ENCODE measurements around the gene CCT7. TPM values are rescaled to one million over a fixed set of nuclear protein-coding genes. Genes with fewer than 3 reads are reported as not detected.

The CCT7 gene
- total and polyA plus RNA-seq, 2 experiments from 2014 or later: 287 to 642 TPM

DNA sequence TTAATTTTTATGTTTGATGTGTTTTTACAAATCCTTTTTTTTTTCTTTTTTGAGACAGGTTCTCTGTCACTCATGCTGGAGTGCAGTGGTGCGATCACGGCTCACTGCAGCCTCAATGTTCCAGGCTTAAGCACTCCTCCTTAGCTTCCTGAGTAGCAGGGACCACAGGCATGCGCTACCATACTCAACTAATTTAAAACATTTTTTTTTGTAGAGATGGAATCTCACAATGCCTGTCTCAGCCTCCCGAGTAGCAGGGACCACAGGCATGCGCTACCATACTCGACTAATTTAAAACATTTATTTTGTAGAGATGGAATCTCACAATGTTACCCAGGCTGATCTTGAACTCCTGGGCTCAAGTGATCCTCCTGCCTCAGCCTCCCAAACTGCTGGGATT is 28.5 kb upstream of the CCT7 start:
- Histone ChIP-seq H3K4me2 (no peak overlapping the region), H3K27me3 (ENCODE audit: insufficient read depth) (peaks cover 59% of the 10 kb centered on the region), H2AFZ (no peak overlapping the region), H3K36me3 (ENCODE audit: insufficient read depth) (no peaks in the 10 kb centered on the region), H3K4me3 (no peak overlapping the region), H3K4me1 (ENCODE audit: insufficient read depth) (no peaks in the 10 kb centered on the region), H3K9me2 (ENCODE audit: insufficient read depth) (no peaks in the 10 kb centered on the region), H4K20me1 (replicated peaks; ENCODE audit: insufficient read depth) (no peaks in the 10 kb centered on the region), H3K27ac (ENCODE audit: low read depth) (no peak overlapping the region), H3F3A (replicated peaks; ENCODE audit: low read depth) (no peaks in the 10 kb centered on the region), H3K79me2 (replicated peaks; ENCODE audit: insufficient read depth) (no peaks in the 10 kb centered on the region)
- Mint-ChIP-seq H3K36me3 (ENCODE audit: low read depth) (no peaks in the 10 kb centered on the region; the same call in 2 of the 3 replicates), H3K27me3 (ENCODE audit: insufficient read depth, low read depth, poor library complexity) (peaks cover 46% of the 10 kb centered on the region), H3K9me3 (0 out of 3 replicates have a peak, but pooled peaks cover 2% of the 10 kb centered on the region), H3K27ac (no peak overlapping the region), H3K4me3 (no peak overlapping the region), H3K4me1 (peaks cover 8% of the 10 kb centered on the region)
- ATAC-seq (no peak), DNase-seq (ENCODE audit: low spot score) (no peak)
- TF ChIP-seq JUNB (IDR thresholded peaks at IDR 0.05; ENCODE audit: unreplicated experiment) (no peak), ZNF114 (CRISPR knock-in tag; IDR thresholded peaks at IDR 0.05) (no peak), STAT1 (IDR thresholded peaks at IDR 0.05; ENCODE audit: unreplicated experiment) (no peak), POLR2AphosphoS5 (IDR thresholded peaks at IDR 0.05; ENCODE audit: low read depth) (no peak)
- TF ChIP-seq, protein P1, sequence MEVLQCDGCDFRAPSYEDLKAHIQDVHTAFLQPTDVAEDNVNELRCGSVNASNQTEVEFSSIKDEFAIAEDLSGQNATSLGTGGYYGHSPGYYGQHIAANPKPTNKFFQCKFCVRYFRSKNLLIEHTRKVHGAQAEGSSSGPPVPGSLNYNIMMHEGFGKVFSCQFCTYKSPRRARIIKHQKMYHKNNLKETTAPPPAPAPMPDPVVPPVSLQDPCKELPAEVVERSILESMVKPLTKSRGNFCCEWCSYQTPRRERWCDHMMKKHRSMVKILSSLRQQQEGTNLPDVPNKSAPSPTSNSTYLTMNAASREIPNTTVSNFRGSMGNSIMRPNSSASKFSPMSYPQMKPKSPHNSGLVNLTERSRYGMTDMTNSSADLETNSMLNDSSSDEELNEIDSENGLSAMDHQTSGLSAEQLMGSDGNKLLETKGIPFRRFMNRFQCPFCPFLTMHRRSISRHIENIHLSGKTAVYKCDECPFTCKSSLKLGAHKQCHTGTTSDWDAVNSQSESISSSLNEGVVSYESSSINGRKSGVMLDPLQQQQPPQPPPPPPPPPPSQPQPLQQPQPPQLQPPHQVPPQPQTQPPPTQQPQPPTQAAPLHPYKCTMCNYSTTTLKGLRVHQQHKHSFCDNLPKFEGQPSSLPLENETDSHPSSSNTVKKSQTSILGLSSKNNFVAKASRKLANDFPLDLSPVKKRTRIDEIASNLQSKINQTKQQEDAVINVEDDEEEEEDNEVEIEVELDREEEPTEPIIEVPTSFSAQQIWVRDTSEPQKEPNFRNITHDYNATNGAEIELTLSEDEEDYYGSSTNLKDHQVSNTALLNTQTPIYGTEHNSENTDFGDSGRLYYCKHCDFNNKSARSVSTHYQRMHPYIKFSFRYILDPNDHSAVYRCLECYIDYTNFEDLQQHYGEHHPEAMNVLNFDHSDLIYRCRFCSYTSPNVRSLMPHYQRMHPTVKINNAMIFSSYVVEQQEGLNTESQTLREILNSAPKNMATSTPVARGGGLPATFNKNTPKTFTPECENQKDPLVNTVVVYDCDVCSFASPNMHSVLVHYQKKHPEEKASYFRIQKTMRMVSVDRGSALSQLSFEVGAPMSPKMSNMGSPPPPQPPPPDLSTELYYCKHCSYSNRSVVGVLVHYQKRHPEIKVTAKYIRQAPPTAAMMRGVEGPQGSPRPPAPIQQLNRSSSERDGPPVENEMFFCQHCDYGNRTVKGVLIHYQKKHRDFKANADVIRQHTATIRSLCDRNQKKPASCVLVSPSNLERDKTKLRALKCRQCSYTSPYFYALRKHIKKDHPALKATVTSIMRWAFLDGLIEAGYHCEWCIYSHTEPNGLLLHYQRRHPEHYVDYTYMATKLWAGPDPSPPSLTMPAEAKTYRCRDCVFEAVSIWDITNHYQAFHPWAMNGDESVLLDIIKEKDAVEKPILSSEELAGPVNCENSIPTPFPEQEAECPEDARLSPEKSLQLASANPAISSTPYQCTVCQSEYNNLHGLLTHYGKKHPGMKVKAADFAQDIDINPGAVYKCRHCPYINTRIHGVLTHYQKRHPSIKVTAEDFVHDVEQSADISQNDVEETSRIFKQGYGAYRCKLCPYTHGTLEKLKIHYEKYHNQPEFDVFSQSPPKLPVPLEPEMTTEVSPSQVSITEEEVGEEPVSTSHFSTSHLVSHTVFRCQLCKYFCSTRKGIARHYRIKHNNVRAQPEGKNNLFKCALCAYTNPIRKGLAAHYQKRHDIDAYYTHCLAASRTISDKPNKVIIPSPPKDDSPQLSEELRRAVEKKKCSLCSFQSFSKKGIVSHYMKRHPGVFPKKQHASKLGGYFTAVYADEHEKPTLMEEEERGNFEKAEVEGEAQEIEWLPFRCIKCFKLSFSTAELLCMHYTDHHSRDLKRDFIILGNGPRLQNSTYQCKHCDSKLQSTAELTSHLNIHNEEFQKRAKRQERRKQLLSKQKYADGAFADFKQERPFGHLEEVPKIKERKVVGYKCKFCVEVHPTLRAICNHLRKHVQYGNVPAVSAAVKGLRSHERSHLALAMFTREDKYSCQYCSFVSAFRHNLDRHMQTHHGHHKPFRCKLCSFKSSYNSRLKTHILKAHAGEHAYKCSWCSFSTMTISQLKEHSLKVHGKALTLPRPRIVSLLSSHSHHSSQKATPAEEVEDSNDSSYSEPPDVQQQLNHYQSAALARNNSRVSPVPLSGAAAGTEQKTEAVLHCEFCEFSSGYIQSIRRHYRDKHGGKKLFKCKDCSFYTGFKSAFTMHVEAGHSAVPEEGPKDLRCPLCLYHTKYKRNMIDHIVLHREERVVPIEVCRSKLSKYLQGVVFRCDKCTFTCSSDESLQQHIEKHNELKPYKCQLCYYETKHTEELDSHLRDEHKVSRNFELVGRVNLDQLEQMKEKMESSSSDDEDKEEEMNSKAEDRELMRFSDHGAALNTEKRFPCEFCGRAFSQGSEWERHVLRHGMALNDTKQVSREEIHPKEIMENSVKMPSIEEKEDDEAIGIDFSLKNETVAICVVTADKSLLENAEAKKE (CRISPR knock-in tag; IDR thresholded peaks at IDR 0.05): no peak
- TF ChIP-seq, protein P2, sequence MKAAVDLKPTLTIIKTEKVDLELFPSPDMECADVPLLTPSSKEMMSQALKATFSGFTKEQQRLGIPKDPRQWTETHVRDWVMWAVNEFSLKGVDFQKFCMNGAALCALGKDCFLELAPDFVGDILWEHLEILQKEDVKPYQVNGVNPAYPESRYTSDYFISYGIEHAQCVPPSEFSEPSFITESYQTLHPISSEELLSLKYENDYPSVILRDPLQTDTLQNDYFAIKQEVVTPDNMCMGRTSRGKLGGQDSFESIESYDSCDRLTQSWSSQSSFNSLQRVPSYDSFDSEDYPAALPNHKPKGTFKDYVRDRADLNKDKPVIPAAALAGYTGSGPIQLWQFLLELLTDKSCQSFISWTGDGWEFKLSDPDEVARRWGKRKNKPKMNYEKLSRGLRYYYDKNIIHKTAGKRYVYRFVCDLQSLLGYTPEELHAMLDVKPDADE (IDR thresholded peaks at IDR 0.05): no peak
